ENCODE results near the gene HSPB2. TPM values are rescaled to one million over a fixed set of nuclear protein-coding genes. Genes with fewer than 3 reads are reported as not detected.

Gene HSPB2
- total RNA-seq, 1 experiment from 2014 or later, result not detected

DNA sequence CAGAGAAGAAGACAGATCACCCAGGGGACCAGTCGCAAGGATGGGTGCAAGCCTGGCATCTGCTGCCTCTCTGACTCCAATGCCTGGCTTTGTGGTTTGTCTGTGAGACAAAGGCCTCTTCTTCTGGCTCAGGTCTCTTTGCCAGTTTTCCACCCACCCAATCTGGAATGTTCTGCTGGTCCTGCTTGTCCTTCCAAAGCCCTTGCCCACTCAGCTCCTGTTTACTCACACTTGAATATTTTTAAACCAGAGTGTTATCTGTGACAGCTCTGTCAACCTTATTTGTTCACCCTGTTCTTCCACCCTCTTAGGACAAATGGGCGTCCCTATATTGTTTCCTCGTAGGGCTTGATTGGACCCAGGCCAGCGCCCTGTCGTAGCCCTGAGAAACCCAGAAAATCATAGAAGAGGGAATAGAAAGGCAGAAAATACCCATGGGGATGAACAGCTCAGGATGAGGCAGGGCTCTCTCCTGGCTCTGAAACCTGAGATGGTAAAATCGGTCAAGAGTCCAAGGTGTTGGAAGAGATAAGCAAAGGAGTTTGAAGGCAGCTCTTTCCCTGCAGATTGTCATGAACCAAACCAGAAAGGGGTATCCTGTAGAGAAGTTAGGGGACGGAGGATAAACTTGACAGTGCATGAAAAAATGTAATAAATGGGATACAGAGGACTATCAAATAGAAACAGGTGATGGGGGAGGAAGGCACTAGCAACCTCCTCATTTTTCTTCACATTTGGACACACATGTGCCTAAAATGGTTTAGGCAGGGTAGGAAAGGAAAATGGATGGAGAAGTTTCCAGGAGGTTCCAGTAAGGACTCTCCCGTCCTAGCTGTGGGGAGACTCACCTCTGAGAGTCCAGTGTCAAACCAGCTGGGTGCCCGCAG lies 1.6 kb upstream of the HSPB2 start:
- no peaks in the 10 kb centered on the region for H3K79me2 ChIP-seq (ENCODE audit: insufficient read depth, low read length)
- no peak overlapping the region for H3K4me3 ChIP-seq (replicated peaks in 1 of 2; ENCODE audit: low read depth in 1 of 2, low read length in 2 of 2)
- no peak overlapping the region for H3K9ac ChIP-seq (ENCODE audit: low read length)
- peaks cover 8% of the 10 kb centered on the region; the same call in 1 of the 2 replicates for H3K27me3 ChIP-seq (ENCODE audit: insufficient read depth, low read length)
- ChIA-PET POLR2A (no interaction called here), CTCF (interaction anchor here (1.7 kb wide), 1 partner anchor 16 kb away, joined by 4 read pairs; no protein-coding TSS in a partner anchor), RAD21 (ENCODE audit: low non-redundant PET in 1 of 2, low total read pairs in 2 of 2, uncharacterized antibody in 2 of 2, unreplicated experiment in 2 of 2) (no interaction called here)
- no peaks in the 10 kb centered on the region for H4K20me1 ChIP-seq (ENCODE audit: insufficient read depth)
- TF ChIP-seq FOSL1 (IDR thresholded peaks at IDR 0.05; ENCODE audit: low read depth), result no peak
- no peak for TF ChIP-seq ZFX (IDR thresholded peaks at IDR 0.05)
- no peak for TF ChIP-seq CBX3 (IDR thresholded peaks at IDR 0.05; ENCODE audit: low read depth)
- TF ChIP-seq SIN3A (IDR thresholded peaks at IDR 0.05; ENCODE audit: low read depth), result no peak
- no peak for TF ChIP-seq POLR2A (IDR thresholded peaks at IDR 0.05; ENCODE audit: borderline replicate concordance, extremely low read depth, insufficient read depth, insufficient read length)
- TF ChIP-seq EZH2 (IDR thresholded peaks at IDR 0.05), result no peak
- no peak for TF ChIP-seq ZNF274 (IDR thresholded peaks at IDR 0.05; ENCODE audit: low read depth, low read length)
- no peak for TF ChIP-seq EZH2phosphoT487 (IDR thresholded peaks at IDR 0.05; ENCODE audit: borderline replicate concordance)
- no peaks in the 10 kb centered on the region for H3K9me2 ChIP-seq (ENCODE audit: insufficient read depth)
- no peak overlapping the region for H3K27ac ChIP-seq (ENCODE audit: low read depth, low read length)
- intact Hi-C loops (cut with micrococcal nuclease), result no loop called here
- no TSS peak for BruUV-seq (replicated peaks)
- no peak overlapping the region for H2AFZ ChIP-seq (ENCODE audit: low read depth, low read length, poor library complexity, severe bottlenecking)
- H3K9me3 ChIP-seq (ENCODE audit: control insufficient read depth in 1 of 2, insufficient read depth in 1 of 2, low read depth in 1 of 2, low read length in 2 of 2), result no peaks in the 10 kb centered on the region
- DNase-seq (ENCODE audit: low read depth, low spot score) (no peak), ATAC-seq (no peak)
- H3K36me3 ChIP-seq (ENCODE audit: control insufficient read depth in 1 of 2, insufficient read depth in 2 of 2, low read length in 2 of 2), result no peaks in the 10 kb centered on the region
- no peak overlapping the region for H3K4me2 ChIP-seq (ENCODE audit: low read length)
- no peaks in the 10 kb centered on the region; a peak in 1 of 4 replicates for H3K4me1 ChIP-seq (ENCODE audit: control insufficient read depth in 1 of 2, insufficient read depth in 2 of 2, low read length in 2 of 2)

DNA sequence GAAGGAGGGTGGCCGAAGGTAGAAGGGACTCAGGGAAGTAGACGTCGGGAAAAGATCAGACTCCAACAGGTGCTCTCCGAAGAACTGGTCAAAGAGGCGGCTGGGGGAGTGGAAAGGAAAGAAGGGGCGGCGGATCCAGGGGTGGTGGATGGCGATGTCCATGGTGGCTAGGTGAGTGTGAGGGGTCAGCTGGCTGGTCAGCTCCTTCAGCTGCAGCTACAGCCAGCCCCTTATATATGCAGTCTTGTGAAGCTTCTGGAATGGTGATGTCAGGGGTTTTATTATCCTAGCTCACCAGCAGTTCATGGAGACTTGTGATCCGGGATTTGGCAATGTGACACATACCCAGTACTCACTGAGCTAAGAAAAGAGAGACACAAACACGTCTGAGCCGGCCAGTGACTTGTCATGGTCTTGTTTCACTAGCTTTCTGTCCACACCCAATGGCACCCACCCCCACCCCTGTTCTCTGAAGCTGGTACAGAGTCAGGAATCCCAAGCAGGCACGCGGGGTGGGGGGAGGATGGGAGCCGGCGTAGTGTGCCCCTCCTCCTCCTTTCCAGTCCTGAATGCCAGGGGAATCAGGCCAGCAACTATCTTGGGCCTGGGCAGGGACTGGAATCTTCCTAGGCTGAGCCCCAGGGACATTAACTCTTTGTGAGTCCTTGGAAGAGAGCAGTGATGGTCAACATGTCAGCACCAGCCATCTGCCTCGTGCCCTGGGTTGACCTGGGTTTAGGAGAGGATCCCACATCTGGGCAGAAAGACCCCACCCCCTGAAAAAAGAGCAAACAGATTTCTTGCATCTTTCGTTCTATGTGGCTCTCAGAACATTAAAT lies 752 bp upstream of the HSPB2 start, which contains the start of gene CRYAB:
TSS of gene CRYAB (minus strand) at position 208 of the 839 bp plus-strand sequence. CDS start at position 162, 46 bp downstream.
- no peak within 1 kb of the TSS for H3K4me3 ChIP-seq (replicated peaks in 1 of 2; ENCODE audit: low read depth in 1 of 2, low read length in 2 of 2)
- TF ChIP-seq, protein P1, sequence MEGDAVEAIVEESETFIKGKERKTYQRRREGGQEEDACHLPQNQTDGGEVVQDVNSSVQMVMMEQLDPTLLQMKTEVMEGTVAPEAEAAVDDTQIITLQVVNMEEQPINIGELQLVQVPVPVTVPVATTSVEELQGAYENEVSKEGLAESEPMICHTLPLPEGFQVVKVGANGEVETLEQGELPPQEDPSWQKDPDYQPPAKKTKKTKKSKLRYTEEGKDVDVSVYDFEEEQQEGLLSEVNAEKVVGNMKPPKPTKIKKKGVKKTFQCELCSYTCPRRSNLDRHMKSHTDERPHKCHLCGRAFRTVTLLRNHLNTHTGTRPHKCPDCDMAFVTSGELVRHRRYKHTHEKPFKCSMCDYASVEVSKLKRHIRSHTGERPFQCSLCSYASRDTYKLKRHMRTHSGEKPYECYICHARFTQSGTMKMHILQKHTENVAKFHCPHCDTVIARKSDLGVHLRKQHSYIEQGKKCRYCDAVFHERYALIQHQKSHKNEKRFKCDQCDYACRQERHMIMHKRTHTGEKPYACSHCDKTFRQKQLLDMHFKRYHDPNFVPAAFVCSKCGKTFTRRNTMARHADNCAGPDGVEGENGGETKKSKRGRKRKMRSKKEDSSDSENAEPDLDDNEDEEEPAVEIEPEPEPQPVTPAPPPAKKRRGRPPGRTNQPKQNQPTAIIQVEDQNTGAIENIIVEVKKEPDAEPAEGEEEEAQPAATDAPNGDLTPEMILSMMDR (IDR thresholded peaks at IDR 0.05 in 2 of 3, conservative IDR thresholded peaks at IDR 0.05 in 1 of 3; ENCODE audit: borderline replicate concordance in 1 of 3, insufficient read depth in 1 of 3, low read depth in 2 of 3, low read length in 2 of 3), result no peak
- no peak for TF ChIP-seq ELF1 (IDR thresholded peaks at IDR 0.05; ENCODE audit: borderline replicate concordance, low read depth)
- TF ChIP-seq, protein P2, sequence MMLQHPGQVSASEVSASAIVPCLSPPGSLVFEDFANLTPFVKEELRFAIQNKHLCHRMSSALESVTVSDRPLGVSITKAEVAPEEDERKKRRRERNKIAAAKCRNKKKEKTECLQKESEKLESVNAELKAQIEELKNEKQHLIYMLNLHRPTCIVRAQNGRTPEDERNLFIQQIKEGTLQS (IDR thresholded peaks at IDR 0.05), result no peak
- no peak for TF ChIP-seq EZH2 (IDR thresholded peaks at IDR 0.05)
- BruUV-seq (replicated peaks), result no TSS peak
- no peaks in the 10 kb centered on the region for H3K36me3 ChIP-seq (ENCODE audit: control insufficient read depth in 1 of 2, insufficient read depth in 2 of 2, low read length in 2 of 2)
- H3K79me2 ChIP-seq (ENCODE audit: insufficient read depth, low read length), result no peaks in the 10 kb centered on the region
- ATAC-seq, result no peak
- no peaks in the 10 kb centered on the region for H3K9me2 ChIP-seq (ENCODE audit: insufficient read depth)
- H2AFZ ChIP-seq (ENCODE audit: low read depth, low read length, poor library complexity, severe bottlenecking), result no peak within 1 kb of the TSS
- no peaks in the 10 kb centered on the region; a peak in 1 of 4 replicates for H3K4me1 ChIP-seq (ENCODE audit: control insufficient read depth in 1 of 2, insufficient read depth in 2 of 2, low read length in 2 of 2)
- CTCF ChIA-PET, result interaction anchor here (1.7 kb wide), 1 partner anchor 15 kb away, joined by 4 read pairs; no protein-coding TSS in a partner anchor
- POLR2A ChIA-PET, result no interaction called here
- RAD21 ChIA-PET (ENCODE audit: low non-redundant PET in 1 of 2, low total read pairs in 2 of 2, uncharacterized antibody in 2 of 2, unreplicated experiment in 2 of 2), result no interaction called here
- H3K9ac ChIP-seq (ENCODE audit: low read length), result no peak within 1 kb of the TSS
- no peaks in the 10 kb centered on the region for H4K20me1 ChIP-seq (ENCODE audit: insufficient read depth)
- DNase-seq (ENCODE audit: low read depth, low spot score), result no peak
- H3K27ac ChIP-seq (ENCODE audit: low read depth, low read length), result no peak within 1 kb of the TSS
- no peaks in the 10 kb centered on the region for H3K9me3 ChIP-seq (ENCODE audit: control insufficient read depth in 1 of 2, insufficient read depth in 1 of 2, low read depth in 1 of 2, low read length in 2 of 2)
- intact Hi-C loops (cut with micrococcal nuclease), result no loop called here
- H3K27me3 ChIP-seq (ENCODE audit: insufficient read depth, low read length), result peaks cover 12% of the 10 kb centered on the region; the same call in 1 of the 2 replicates
- H3K4me2 ChIP-seq (ENCODE audit: low read length), result no peak within 1 kb of the TSS
